Testis (tissue), 2 donors: ENCODE results near the gene CCL17.

Source experiments
- CTCF ChIP-seq, 3 experiments: fragments of 450-650 bp in 2 of 3; fragments of 200-600 bp in 1 of 3; sonication (generic) in 1 of 3; IDR thresholded peaks; one replicate each; pipeline ENCODE4 v1.5.1; 2016 to 2019; ENCODE audit warnings: antibody characterized with exemption in 3 of 3, mild to moderate bottlenecking in 2 of 3, moderate library complexity in 1 of 3
- POLR2A ChIP-seq: fragments of 450-650 bp; IDR thresholded peaks from one replicate; pipeline ENCODE4 v1.6.1; 2017; ENCODE audit warnings: antibody characterized with exemption, mild to moderate bottlenecking, moderate library complexity

DNA sequence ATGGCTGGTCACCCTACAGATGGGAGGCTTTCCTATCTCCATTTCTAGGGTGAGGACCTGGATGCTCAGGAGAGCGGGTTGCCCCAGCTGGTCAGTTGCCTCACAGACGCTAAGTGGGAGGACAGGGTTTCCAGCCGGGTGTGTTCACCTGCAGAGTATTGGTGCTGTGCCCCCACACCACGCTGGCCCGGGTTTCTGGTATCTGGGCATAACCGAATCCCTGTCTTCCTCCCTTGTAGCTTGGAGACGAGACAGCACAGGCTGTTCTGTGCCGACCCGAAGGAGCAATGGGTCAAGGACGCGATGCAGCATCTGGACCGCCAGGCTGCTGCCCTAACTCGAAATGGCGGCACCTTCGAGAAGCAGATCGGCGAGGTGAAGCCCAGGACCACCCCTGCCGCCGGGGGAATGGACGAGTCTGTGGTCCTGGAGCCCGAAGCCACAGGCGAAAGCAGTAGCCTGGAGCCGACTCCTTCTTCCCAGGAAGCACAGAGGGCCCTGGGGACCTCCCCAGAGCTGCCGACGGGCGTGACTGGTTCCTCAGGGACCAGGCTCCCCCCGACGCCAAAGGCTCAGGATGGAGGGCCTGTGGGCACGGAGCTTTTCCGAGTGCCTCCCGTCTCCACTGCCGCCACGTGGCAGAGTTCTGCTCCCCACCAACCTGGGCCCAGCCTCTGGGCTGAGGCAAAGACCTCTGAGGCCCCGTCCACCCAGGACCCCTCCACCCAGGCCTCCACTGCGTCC is 22.6 kb upstream of the CCL17 start:
- no peak for TF ChIP-seq CTCF (IDR thresholded peaks at IDR 0.05)
- TF ChIP-seq POLR2A, result no peak
